ENCODE data around the gene GNAI1. TPM values are rescaled to one million over a fixed set of nuclear protein-coding genes. Genes with fewer than 3 reads are reported as not detected.

Gene GNAI1
- total RNA-seq, 1 experiment from 2014 or later, result not detected

GRCh38 chr7:80098795-80099194, 35.8 kb upstream of the GNAI1 start:
- Histone ChIP-seq H3K79me2 (ENCODE audit: low read length) (no peaks in the 10 kb centered on the region), H3K4me1 (ENCODE audit: low read length) (no peaks in the 10 kb centered on the region), H3K27me3 (ENCODE audit: low read length) (no peaks in the 10 kb centered on the region), H4K20me1 (ENCODE audit: insufficient read depth, low read depth, low read length) (no peaks in the 10 kb centered on the region), H2AFZ (ENCODE audit: low read length) (no peak overlapping the region), H3K27ac (ENCODE audit: low read length) (no peak overlapping the region), H3K4me3 (ENCODE audit: low read length) (no peak overlapping the region), H3K36me3 (ENCODE audit: insufficient read depth, low read length) (no peaks in the 10 kb centered on the region), H3K9me3 (ENCODE audit: low read length) (peaks cover under 1% of the 10 kb centered on the region; the same call in 1 of the 2 replicates), H3K9ac (ENCODE audit: low read length) (no peak overlapping the region), H3K9me2 (replicated peaks; ENCODE audit: insufficient read depth, low read length) (no peaks in the 10 kb centered on the region), H3K4me2 (ENCODE audit: low read depth, low read length, poor library complexity, severe bottlenecking) (no peak overlapping the region)
- no peak for DNase-seq

GRCh38 chr7:80100254-80100653, 34.4 kb upstream of the GNAI1 start:
- H3K9me3 ChIP-seq (ENCODE audit: low read length), result peaks cover 10% of the 10 kb centered on the region
- no peak overlapping the region for H2AFZ ChIP-seq (ENCODE audit: low read length)

GRCh38 chr7:80105701-80106408, 28.8 kb upstream of the GNAI1 start:
- no peak overlapping the region for H3K9ac ChIP-seq (ENCODE audit: low read length)
- no peaks in the 10 kb centered on the region for H3K79me2 ChIP-seq (ENCODE audit: low read length)
- no peaks in the 10 kb centered on the region for H3K4me1 ChIP-seq (ENCODE audit: low read length)
- no peaks in the 10 kb centered on the region for H4K20me1 ChIP-seq (ENCODE audit: insufficient read depth, low read depth, low read length)
- H3K4me2 ChIP-seq (ENCODE audit: low read depth, low read length, poor library complexity, severe bottlenecking), result no peak overlapping the region
- no peak for DNase-seq
- H3K9me3 ChIP-seq (ENCODE audit: low read length), result peaks cover 26% of the 10 kb centered on the region
- H3K4me3 ChIP-seq (ENCODE audit: low read length), result no peak overlapping the region
- H3K27me3 ChIP-seq (ENCODE audit: low read length), result no peaks in the 10 kb centered on the region
- no peaks in the 10 kb centered on the region for H3K36me3 ChIP-seq (ENCODE audit: insufficient read depth, low read length)
- H2AFZ ChIP-seq (ENCODE audit: low read length), result no peak overlapping the region
- no peak overlapping the region for H3K27ac ChIP-seq (ENCODE audit: low read length)
- no peaks in the 10 kb centered on the region for H3K9me2 ChIP-seq (replicated peaks; ENCODE audit: insufficient read depth, low read length)

More at GRCh38 chr7:80100254-80100653, 34.4 kb upstream of the GNAI1 start:
- DNase-seq, result no peak
- no peaks in the 10 kb centered on the region for H3K36me3 ChIP-seq (ENCODE audit: insufficient read depth, low read length)
- no peaks in the 10 kb centered on the region for H4K20me1 ChIP-seq (ENCODE audit: insufficient read depth, low read depth, low read length)
- no peak overlapping the region for H3K4me3 ChIP-seq (ENCODE audit: low read length)
- no peaks in the 10 kb centered on the region for H3K79me2 ChIP-seq (ENCODE audit: low read length)
- H3K4me1 ChIP-seq (ENCODE audit: low read length), result no peaks in the 10 kb centered on the region
- H3K9ac ChIP-seq (ENCODE audit: low read length), result no peak overlapping the region
- no peaks in the 10 kb centered on the region for H3K9me2 ChIP-seq (replicated peaks; ENCODE audit: insufficient read depth, low read length)
- H3K27ac ChIP-seq (ENCODE audit: low read length), result no peak overlapping the region
- H3K4me2 ChIP-seq (ENCODE audit: low read depth, low read length, poor library complexity, severe bottlenecking), result no peak overlapping the region
- H3K27me3 ChIP-seq (ENCODE audit: low read length), result no peaks in the 10 kb centered on the region

DNA sequence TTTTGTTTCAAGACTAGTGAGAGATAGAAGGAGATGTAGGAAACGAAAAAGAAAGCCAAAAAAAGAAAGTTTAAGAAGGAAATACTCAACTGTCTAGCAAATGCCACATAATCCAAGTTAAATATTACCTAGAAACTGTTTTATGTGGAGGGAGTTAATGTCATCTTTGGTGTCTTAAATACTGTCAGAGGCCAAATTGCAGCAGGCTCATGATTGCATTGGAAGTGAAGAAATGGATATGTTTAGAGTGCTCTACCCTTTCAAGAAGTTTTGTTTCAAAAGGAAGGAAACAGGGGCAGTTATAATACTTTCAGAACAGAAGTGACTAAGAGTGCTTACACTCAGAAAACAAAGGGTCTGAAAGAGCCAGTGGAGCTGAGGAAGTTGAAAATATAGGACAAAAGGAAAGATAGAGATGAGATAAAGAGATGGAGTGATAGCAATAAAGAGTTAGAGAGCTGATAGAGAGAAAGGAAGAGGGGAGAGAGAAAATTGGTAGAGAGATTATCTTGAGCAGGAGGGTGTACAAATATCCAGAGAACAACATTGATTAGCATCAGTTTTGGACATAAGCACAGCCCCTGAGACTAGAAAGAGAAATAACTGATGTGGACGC, 28.0 kb upstream of the GNAI1 start:
- H3K9ac ChIP-seq (ENCODE audit: low read length), result no peak overlapping the region
- H3K79me2 ChIP-seq (ENCODE audit: low read length), result no peaks in the 10 kb centered on the region
- H4K20me1 ChIP-seq (ENCODE audit: insufficient read depth, low read depth, low read length), result no peaks in the 10 kb centered on the region
- no peak overlapping the region for H3K4me2 ChIP-seq (ENCODE audit: low read depth, low read length, poor library complexity, severe bottlenecking)
- no peaks in the 10 kb centered on the region for H3K9me2 ChIP-seq (replicated peaks; ENCODE audit: insufficient read depth, low read length)
- no peaks in the 10 kb centered on the region for H3K27me3 ChIP-seq (ENCODE audit: low read length)
- H3K4me1 ChIP-seq (ENCODE audit: low read length), result no peaks in the 10 kb centered on the region
- H3K27ac ChIP-seq (ENCODE audit: low read length), result no peak overlapping the region
- H3K36me3 ChIP-seq (ENCODE audit: insufficient read depth, low read length), result no peaks in the 10 kb centered on the region
- no peak overlapping the region for H3K4me3 ChIP-seq (ENCODE audit: low read length)
- DNase-seq, result no peak
- H3K9me3 ChIP-seq (ENCODE audit: low read length), result peaks cover 29% of the 10 kb centered on the region
- H2AFZ ChIP-seq (ENCODE audit: low read length), result no peak overlapping the region

GRCh38 chr7:80107278-80107677, 27.4 kb upstream of the GNAI1 start:
- Histone ChIP-seq H3K4me3 (ENCODE audit: low read length) (no peak overlapping the region), H3K9me2 (replicated peaks; ENCODE audit: insufficient read depth, low read length) (no peaks in the 10 kb centered on the region), H3K9ac (ENCODE audit: low read length) (no peak overlapping the region), H4K20me1 (ENCODE audit: insufficient read depth, low read depth, low read length) (no peaks in the 10 kb centered on the region), H3K4me2 (ENCODE audit: low read depth, low read length, poor library complexity, severe bottlenecking) (no peak overlapping the region), H2AFZ (ENCODE audit: low read length) (no peak overlapping the region), H3K79me2 (ENCODE audit: low read length) (no peaks in the 10 kb centered on the region), H3K36me3 (ENCODE audit: insufficient read depth, low read length) (no peaks in the 10 kb centered on the region), H3K4me1 (ENCODE audit: low read length) (no peaks in the 10 kb centered on the region), H3K9me3 (ENCODE audit: low read length) (peaks cover 29% of the 10 kb centered on the region), H3K27me3 (ENCODE audit: low read length) (no peaks in the 10 kb centered on the region), H3K27ac (ENCODE audit: low read length) (no peak overlapping the region)
- no peak for DNase-seq

GRCh38 chr7:80110376-80110775, 24.3 kb upstream of the GNAI1 start:
- H3K36me3 ChIP-seq (ENCODE audit: insufficient read depth, low read length), result no peaks in the 10 kb centered on the region
- no peaks in the 10 kb centered on the region for H3K9me2 ChIP-seq (replicated peaks; ENCODE audit: insufficient read depth, low read length)
- DNase-seq, result no peak
- no peak overlapping the region for H3K9ac ChIP-seq (ENCODE audit: low read length)
- no peak overlapping the region for H3K4me3 ChIP-seq (ENCODE audit: low read length)
- H3K27me3 ChIP-seq (ENCODE audit: low read length), result no peaks in the 10 kb centered on the region
- H3K27ac ChIP-seq (ENCODE audit: low read length), result no peak overlapping the region
- H3K4me2 ChIP-seq (ENCODE audit: low read depth, low read length, poor library complexity, severe bottlenecking), result no peak overlapping the region
- H4K20me1 ChIP-seq (ENCODE audit: insufficient read depth, low read depth, low read length), result no peaks in the 10 kb centered on the region
- H3K4me1 ChIP-seq (ENCODE audit: low read length), result no peaks in the 10 kb centered on the region
- peaks cover 18% of the 10 kb centered on the region for H3K9me3 ChIP-seq (ENCODE audit: low read length)
- H2AFZ ChIP-seq (ENCODE audit: low read length), result no peak overlapping the region
- H3K79me2 ChIP-seq (ENCODE audit: low read length), result no peaks in the 10 kb centered on the region

- no peak overlapping the region for H2AFZ ChIP-seq (ENCODE audit: low read length)
- no peaks in the 10 kb centered on the region for H3K27me3 ChIP-seq (ENCODE audit: low read length)
- no peak overlapping the region for H3K4me3 ChIP-seq (ENCODE audit: low read length)
- no peaks in the 10 kb centered on the region for H3K4me1 ChIP-seq (ENCODE audit: low read length)
- H3K27ac ChIP-seq (ENCODE audit: low read length), result no peak overlapping the region
- no peaks in the 10 kb centered on the region for H3K9me2 ChIP-seq (replicated peaks; ENCODE audit: insufficient read depth, low read length)
- H4K20me1 ChIP-seq (ENCODE audit: insufficient read depth, low read depth, low read length), result no peaks in the 10 kb centered on the region
- H3K4me2 ChIP-seq (ENCODE audit: low read depth, low read length, poor library complexity, severe bottlenecking), result no peak overlapping the region
- H3K9me3 ChIP-seq (ENCODE audit: low read length), result peaks cover 7% of the 10 kb centered on the region
- H3K79me2 ChIP-seq (ENCODE audit: low read length), result no peaks in the 10 kb centered on the region
- DNase-seq, result no peak
- no peaks in the 10 kb centered on the region for H3K36me3 ChIP-seq (ENCODE audit: insufficient read depth, low read length)
- H3K9ac ChIP-seq (ENCODE audit: low read length), result no peak overlapping the region
Measured at GRCh38 chr7:80114159-80114558, 20.5 kb upstream of the GNAI1 start.

- Histone ChIP-seq H3K9ac (ENCODE audit: low read length) (no peak overlapping the region), H3K4me3 (ENCODE audit: low read length) (no peak overlapping the region), H3K4me2 (ENCODE audit: low read depth, low read length, poor library complexity, severe bottlenecking) (no peak overlapping the region), H4K20me1 (ENCODE audit: insufficient read depth, low read depth, low read length) (no peaks in the 10 kb centered on the region), H3K4me1 (ENCODE audit: low read length) (no peaks in the 10 kb centered on the region), H3K27ac (ENCODE audit: low read length) (no peak overlapping the region), H2AFZ (ENCODE audit: low read length) (no peak overlapping the region), H3K9me2 (replicated peaks; ENCODE audit: insufficient read depth, low read length) (peaks cover 4% of the 10 kb centered on the region; the same call in 1 of the 2 replicates), H3K79me2 (ENCODE audit: low read length) (no peaks in the 10 kb centered on the region), H3K36me3 (ENCODE audit: insufficient read depth, low read length) (no peaks in the 10 kb centered on the region), H3K9me3 (ENCODE audit: low read length) (peaks cover 11% of the 10 kb centered on the region; the same call in 1 of the 2 replicates), H3K27me3 (ENCODE audit: low read length) (no peaks in the 10 kb centered on the region)
- DNase-seq, result no peak
Measured at GRCh38 chr7:80124526-80125264, 9.9 kb upstream of the GNAI1 start.

Data from Karpas-422 (cell line).